ENCODE measurements around the gene LRG1.

Gene LRG1

GRCh38 chr19:4539693-4540581 is at the start of gene LRG1:
Gene LRG1, minus strand, starts transcription at chr19:4540036. Its CDS starts 23 bp downstream, at chr19:4540013.
- DNase-seq, result peak in 1 of 2 experiments; percentile 23

DNA sequence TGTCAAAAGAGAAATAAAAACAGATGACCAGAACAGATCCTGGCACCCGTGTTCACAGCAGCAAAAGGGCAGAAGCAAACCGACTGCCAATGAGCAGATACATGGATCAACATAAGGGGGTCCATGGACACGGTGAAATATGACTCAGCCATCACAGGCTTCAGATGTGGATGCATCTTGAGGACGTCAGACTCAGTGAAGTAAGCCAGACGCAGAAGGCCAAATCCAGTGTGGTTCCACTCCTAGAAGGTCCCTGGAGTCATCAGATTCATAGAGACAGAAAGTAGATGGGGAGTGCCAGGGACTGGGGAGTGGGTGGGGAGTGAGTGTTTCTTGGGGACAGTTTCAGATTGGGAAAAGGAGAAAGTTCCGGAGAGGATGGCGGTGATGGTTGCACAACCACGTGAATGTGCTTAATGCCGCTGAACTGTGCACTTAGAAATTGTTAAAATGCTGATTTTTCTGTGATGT is 48.5 kb upstream of the LRG1 start:
- no peak for DNase-seq

DNA sequence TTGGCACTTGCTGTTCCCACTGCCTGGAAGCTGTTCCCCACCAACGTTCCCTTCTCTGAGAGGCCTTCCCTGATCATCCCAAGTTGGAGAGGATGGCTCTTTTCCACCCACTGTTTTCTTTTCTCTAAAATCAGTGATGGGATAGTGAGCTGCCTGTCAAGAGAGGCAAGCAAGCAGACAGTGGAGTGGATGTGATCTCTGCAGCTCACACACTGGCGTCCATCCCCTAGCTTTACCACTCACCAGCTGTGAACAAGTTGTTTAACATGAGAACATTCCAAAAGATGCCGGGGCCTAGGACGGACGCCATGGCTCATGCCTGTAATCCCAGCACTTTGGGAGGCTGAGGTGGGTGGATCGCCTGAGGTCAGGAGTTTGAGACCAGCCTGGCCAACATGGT is 47.7 kb upstream of the LRG1 start:
- no peak for DNase-seq

GRCh38 chr19:4586691-4587090 is 46.9 kb upstream of the LRG1 start:
- no peak for DNase-seq

GRCh38 chr19:4586245-4586644 is 46.4 kb upstream of the LRG1 start:
- no peak for DNase-seq

GRCh38 chr19:4585556-4585955 is 45.7 kb upstream of the LRG1 start:
- no peak for DNase-seq

DNA sequence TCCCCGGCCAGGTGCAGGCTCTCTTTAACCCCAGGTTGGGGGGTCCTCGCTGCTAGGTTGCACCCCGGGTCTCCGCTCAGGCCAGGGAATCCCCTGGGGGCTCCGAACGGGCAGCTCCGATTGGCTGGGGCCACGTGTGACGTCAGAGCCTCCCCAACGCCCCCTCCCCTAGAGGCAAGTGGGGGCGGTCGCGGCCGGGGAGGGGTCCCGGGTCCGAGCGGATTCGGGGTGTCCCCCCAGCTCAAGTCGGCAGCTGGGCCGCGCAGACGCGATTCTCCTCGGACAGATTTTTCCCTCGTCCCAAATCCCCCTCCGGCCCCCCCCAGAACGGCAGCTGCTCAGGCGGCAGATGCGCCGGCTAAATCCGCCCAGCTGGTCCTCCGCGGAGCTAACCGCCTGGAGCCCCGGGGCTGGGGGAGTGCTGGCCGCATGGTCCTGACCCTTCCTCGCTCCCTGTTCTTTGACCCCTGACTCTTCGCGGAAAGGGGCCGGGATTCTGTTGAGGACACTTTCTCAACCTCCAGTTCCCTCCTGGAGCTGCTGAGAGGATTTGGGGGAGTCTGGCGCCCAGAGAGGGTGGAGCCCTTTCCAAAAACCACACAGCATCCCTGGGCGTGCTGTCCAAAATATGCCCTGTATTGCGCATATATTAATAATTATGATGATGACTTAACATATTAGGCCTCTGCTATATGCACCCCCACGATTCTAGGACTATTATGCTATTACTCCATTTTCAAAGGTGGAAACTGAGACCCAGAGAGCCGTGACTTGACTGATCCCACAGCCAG is 45.0 kb upstream of the LRG1 start:
- DNase-seq, result no peak

- peak in 1 of 2 experiments; percentile 33 for DNase-seq
Measured at GRCh38 chr19:4583961-4584669, 44.3 kb upstream of the LRG1 start.

GRCh38 chr19:4582980-4583842 is 43.4 kb upstream of the LRG1 start:
- DNase-seq, result no peak

GRCh38 chr19:4581666-4582553 is 42.1 kb upstream of the LRG1 start:
- peak in 1 of 2 experiments; percentile 26 for DNase-seq

- no peak for DNase-seq
Measured at GRCh38 chr19:4580961-4581665, 41.3 kb upstream of the LRG1 start.

DNA sequence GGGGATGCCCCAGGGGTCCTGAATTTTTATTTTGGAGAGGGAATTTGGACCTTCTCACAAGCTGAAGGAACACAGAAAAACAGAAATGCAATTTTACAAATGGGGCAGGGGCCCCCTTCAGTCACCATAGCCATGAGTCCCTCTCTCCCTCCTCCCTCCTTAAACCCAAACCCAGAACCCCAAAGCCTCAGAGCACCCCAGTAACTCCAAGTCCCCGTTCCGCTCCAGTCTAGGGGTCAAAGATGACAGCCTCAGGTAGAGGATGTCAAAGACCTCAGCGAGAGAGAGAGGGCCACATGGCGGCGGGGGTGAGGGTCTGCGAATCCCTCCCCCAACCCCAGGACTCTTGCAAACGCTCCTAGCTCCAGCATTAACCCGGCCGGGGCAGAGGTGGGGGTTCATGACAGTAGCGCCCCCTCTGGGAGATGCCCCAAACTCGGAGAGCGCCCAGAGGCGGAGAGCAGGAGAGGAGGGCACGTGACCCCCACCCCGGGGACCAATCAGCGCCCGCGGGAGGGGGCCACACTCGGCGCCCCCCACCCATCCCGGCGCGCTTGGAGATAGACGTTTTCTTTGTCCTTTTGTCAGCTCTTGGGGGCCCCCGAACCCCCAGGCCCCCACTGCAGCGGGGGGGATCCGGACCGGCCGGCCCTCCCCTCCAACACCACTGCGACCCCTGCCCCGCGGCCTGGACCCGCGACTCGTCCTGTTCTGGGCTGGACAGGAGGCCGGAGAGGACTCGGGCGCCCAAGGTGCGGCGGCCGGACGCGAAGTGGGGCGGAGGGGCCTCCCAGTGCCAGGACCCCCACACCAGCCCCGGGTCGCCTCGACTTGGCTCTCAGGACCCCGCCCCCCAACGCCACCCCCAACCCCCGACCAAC is 40.4 kb upstream of the LRG1 start:
- DNase-seq, result no peak

DNA sequence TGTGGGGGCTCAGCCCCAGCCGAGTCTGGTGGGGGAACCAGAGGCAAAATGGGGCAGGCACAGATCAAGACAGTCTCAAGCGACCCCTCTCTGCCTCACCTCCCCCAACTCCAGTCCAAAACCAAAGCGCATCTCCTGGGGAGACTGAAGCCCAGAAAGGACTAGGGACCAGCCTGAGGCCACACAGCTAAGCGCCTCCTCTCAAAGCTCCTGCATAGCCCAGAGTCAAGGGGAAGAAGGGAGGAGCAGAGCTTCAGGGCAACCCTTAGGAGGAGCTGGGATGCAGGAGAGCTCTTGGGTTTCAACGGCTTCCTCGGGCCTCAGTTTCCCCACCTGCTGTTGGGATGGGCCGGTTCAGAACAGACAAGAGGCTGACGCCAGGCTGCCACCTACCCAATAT is 39.6 kb upstream of the LRG1 start:
- no peak for DNase-seq

- DNase-seq, result no peak
Measured at GRCh38 chr19:4578552-4579248, 38.9 kb upstream of the LRG1 start.

DNA sequence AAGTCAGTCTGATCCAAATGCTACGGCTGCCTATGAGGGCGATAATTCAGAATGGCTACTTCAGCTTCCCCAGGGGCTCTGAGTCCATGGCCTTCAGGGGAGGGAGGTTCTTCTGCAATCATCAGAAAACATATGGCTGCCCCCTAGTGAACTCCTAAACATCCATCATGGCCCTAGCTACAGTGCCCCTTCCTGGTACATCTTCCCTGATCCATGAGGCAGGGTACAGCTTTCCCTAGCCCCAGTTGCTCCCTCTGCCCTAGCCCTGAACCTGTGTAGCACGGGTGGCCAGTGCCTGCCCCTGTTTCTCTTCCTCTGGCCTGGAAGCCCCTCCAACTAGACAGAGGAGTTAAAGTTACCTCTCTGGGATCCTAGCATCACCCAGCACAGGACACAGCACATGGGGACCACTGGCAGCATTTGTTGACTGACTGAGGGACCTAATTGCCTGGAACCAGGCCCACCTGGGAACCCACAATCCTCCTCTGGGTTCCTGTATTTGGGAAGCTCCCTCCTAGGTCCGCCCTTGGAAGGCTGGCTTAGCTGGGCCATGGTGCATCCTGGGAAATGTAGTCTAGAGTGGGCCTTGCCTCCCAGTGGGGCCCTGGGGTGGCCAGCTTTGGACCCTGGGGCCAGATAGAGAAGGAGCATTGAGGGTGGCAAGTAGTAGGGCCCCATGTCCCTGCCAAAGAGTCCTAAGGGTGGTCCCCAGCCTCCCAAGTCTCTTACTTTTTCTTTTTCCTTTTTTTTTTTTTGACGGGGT is 37.4 kb upstream of the LRG1 start:
- no peak for DNase-seq

DNA sequence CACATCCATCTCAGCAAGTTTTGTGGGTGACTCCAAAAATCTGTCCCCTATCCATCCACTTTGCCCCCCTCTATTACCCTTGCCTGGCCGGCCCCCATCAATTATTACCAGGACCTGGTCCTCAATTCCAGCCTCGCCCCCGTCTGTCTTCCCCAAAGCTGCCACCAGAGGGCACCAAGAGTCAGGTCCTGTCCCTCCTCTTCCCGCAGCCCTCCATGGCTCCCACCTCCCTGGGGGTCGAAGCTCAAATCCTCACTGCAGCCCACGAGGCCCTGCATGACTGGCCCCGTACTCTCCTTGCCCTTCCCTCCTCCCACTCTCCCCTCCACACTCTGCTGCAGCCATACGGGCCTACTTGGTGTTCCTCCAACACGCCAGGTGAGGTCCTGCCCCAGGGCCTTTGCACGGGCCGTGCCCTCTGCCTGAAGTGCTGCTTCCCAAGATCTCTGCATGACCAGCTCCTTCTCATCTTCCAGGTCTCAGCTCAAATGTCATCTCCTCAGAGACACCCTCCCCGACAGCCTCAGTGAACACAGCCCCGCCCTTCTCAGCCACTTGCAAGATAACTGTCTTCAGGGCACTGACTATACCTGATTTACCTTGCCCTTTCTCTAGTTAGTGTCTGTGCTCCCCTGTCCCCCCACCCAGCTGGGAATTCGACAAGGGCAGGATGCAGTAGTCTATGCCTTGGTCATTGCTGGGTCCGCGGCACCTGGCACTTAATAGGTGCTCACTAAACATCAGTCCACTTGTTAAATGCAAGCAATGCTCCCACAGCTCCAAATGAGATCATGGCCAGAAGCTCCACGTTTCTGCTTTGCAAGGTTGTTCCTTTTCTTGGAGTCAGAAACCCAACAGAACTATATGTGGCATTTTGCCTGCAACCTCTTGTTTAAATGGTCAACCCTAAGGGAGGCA is 36.4 kb upstream of the LRG1 start:
- DNase-seq, result peak; percentile 54 to 69

All from stimulated activated CD4-positive, alpha-beta T cell treated with anti-CD3 and anti-CD28 coated beads, Interleukin-4, amount 100 ng/mL, for 4 hours (primary cell).